Stimulated activated CD4-positive, alpha-beta T cell treated with anti-CD3 and anti-CD28 coated beads, Interleukin-1b, Interleukin-23, amount 100 ng/mL, for 1 hour (primary cell): ENCODE results near the gene PRRC2B.
A peak's percentile ranks its signal among the peaks of the same experiment; 100 is the strongest.
"Not testable (repeated sequence)": the region's sequence is repeated elsewhere in the genome, so short reads cannot be mapped to it uniquely, and the experiment has no call there.

Experiments
- DNase-seq, 2 donors: peaks; one replicate each; pipeline ENCODE4 v3.0.0-alpha.2; 2020; ENCODE audit warnings: low read depth in 2 of 2

PRRC2B gene

DNA sequence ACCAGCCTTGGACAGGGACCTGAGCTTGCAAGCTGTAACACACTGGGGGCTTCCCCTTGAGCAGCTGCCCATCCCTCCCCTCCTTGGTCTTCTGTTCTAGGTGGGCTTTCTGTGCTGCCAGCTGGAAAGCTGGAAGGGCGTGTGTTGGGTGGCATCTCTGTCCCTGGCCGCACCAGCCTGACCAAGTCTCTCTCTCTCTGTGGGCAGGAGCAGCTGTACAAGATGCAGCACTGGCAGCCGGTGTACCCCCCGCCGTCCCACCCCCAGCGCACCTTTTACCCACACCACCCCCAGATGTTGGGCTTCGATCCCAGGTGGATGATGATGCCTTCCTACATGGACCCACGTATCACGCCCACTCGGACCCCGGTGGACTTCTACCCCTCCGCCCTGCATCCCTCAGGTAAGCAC is 76.7 kb downstream of the PRRC2B start:
- no peak for DNase-seq

DNA sequence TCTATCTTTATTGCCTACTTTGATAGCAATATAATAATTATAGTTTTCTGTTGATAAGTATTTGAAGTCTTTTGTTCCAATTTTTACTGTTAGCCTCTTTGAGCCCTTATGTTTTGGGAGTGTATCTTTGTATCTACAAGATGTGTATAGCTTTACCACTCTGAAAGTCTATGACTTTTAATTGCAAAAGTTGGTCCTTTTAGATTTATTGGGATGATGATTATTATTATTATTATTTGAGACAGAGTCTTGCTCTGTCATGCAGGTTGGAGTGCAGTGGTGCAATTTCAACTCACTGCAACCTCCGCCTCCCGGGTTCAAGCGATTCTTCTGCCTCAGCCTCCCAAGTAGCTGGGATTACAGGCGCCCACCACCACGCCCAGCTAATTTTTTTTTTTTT is 78.2 kb downstream of the PRRC2B start:
- not testable (repeated sequence) for DNase-seq

DNA sequence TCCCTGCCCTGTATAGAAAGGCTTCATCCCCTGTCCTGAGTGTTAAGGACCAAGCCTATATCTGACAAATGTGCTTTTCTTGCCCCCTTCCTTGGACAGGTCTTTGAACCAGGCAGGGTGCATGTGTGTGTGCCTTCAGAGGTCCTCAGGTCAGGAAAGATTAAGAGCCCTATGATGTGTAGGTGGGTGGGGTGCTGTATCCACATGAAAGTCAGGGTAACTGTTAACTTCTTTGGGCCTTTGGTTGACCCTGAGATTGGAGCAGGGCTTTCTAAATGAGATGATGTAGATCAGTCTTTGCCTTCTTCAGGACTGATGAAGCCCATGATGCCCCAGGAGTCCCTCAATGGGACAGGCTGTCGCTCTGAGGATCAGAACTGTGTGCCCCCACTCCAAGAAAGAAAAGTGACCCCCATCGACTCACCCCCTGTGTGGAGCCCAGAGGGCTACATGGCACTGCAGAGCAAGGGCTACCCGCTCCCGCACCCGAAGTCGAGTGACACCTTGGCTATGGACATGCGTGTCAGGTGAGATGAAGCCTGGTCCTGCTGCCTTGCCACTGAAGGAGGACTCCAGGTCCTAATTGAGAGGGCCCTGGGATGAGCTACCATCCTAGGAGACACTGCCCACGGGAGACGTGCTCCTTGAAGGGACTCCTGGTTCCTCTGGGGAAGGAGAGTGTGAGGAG is 79.5 kb downstream of the PRRC2B start:
- no peak for DNase-seq

GRCh38 chr9:131473891-131474290 is 80.0 kb downstream of the PRRC2B start:
- no peak for DNase-seq

- DNase-seq, result no peak
Measured at GRCh38 chr9:131474711-131475110, 80.8 kb downstream of the PRRC2B start.

GRCh38 chr9:131475111-131475955 is 81.4 kb downstream of the PRRC2B start:
- no peak for DNase-seq

DNA sequence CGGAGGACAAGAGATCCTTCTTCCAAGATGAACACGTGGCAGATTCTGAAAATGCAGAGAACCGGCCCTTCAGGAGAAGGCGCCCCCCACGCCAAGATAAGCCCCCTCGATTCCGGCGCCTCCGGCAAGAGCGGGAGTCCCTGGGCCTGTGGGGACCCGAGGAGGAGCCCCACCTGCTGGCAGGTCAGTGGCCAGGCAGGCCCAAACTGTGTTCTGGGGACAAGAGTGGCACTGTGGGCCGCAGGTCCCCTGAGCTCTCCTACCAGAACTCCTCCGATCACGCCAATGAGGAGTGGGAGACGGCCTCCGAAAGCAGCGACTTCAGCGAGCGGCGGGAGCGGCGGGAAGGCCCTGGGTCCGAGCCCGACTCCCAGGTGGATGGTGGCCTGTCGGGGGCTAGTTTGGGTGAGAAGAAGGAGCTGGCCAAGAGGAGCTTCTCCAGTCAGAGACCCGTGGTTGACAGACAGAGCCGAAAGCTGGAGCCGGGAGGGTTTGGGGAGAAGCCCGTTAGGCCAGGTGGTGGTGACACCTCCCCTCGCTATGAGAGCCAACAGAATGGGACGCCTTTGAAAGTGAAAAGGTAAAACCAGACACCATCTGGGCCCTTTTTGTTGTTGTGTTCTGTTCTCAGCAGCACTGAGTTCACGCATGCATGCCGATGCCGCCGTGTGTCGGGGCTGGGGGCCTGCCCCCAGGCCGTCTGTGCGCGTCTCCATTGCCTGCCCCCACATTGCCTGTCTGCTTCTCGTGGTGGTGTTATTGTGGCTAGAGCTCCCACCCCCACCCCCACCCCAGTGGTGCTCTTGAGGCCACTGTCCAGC is 82.3 kb downstream of the PRRC2B start:
- DNase-seq, result no peak

DNA sequence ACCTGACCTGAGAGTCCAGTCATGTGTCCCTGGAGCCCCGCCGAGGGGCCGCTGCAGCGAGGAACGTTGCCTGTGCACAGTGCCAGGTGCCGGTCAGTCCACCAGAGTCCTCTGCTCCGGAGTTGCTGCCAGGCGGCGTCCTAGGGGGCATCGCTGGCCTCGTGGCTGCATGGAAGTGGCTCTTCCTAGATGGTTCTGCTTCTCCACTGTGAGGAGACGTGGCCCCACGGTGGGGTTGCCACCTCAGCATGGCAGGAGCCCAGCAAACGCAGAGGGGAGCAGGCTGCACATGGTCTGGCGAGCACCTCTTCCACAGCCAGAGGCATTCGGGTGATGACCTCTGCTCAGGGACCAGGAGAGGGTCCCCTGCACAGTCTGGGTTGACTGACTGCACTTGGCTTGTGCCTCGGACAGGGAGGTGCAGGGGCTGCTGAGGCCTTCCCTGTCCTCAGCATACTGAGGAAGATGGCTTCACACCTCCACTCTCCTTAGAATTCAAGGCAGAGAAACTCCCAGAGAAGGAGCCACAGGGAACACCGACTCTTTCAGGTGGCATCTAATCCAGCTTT is 83.0 kb downstream of the PRRC2B start:
- no peak for DNase-seq

DNA sequence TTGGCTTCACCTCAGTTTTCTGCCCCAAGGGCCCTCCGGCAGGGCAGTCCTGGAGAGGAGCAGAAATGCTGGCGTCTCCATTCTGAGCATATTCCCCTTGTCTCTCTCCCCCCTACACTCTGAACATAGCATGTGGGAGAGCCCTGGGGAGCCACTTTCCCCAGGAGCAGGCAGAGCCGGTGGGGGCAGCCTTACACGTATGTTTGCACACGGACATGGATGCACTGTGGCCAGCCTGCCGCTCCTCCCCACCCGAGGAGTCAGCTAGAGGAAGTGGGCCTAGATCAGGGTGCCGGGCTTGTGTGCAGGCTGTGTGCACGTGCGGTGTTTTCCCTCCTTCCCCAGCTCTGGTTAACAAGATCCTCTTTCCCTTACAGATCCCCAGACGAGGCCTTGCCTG is 83.5 kb downstream of the PRRC2B start:
- no peak for DNase-seq

GRCh38 chr9:131477816-131478419 is 84.0 kb downstream of the PRRC2B start:
- no peak for DNase-seq

DNA sequence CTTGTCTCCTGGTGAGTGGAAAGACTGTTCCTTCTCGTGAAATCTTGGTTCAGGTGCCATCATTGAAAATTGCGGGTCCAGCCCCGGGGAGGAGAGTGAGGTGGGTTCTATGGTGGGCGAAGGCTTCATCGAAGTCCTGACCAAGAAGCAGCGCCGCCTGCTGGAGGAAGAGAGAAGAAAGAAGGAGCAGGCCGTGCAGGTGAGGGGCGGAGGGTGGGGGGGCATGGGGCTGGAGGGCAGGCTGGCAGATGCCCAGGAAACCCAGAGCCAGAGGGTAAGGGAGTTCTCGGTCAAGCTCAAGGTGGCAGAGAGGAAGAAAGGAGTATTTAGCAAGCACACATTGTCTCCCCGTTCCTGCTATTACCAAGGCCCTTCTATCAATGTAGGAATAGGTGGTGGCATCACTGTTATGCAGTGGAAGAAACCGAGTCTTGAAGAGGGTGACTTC is 84.6 kb downstream of the PRRC2B start:
- DNase-seq, result peak; percentile 31 to 39

DNA sequence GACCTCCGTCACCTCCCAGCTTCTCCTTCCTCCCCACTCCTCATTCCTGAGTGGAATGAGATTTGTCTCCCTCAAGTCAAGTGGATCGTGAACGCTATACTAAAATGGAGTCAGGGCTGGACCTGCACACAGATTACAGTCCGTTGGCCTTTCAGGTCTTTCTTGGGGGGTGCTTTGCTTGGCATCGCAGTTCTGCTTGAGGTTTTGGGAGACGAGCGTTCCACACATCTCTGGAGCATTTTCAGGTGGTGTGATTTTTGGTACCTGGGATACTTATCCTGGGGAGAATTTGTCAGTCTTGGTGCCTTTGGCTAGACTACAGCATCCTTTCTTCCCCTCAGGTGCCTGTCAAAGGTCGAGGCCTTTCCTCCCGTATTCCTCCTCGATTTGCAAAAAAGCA is 85.0 kb downstream of the PRRC2B start:
- DNase-seq, result no peak

- DNase-seq, result no peak
Measured at GRCh38 chr9:131480258-131480657, 86.4 kb downstream of the PRRC2B start.

- DNase-seq, result no peak
Measured at GRCh38 chr9:131481441-131482342, 87.8 kb downstream of the PRRC2B start.

DNA sequence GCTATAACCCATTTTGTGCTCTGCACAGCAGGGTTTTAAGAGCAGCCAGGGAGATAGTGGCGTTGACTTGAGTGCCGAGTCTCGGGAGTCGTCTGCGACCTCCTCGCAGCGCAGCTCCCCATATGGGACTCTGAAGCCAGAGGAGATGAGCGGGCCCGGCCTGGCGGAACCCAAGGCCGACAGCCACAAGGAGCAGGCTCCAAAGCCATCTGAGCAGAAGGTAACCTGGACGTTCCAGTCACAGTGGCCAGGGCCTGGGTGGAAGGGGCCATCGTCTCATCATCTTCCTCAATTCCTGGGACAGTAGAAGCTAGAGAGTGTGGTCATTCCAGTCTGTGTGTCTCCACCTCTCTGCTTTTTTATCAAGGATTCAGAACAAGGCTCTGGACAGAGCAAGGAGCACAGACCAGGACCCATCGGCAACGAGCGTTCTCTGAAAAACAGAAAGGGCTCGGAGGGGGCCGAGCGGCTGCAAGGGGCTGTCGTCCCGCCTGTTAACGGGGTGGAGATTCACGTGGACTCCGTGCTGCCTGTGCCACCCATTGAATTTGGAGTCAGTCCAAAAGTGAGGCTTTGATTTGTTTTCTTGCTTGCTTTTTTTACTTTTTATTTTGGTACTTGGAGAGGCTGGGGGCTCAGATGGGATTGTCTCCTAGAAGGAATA is 88.6 kb downstream of the PRRC2B start:
- DNase-seq, result no peak

- no peak for DNase-seq
Measured at GRCh38 chr9:131483319-131484050, 89.6 kb downstream of the PRRC2B start.

- no peak for DNase-seq
Measured at GRCh38 chr9:131484051-131484445, 90.2 kb downstream of the PRRC2B start.

DNA sequence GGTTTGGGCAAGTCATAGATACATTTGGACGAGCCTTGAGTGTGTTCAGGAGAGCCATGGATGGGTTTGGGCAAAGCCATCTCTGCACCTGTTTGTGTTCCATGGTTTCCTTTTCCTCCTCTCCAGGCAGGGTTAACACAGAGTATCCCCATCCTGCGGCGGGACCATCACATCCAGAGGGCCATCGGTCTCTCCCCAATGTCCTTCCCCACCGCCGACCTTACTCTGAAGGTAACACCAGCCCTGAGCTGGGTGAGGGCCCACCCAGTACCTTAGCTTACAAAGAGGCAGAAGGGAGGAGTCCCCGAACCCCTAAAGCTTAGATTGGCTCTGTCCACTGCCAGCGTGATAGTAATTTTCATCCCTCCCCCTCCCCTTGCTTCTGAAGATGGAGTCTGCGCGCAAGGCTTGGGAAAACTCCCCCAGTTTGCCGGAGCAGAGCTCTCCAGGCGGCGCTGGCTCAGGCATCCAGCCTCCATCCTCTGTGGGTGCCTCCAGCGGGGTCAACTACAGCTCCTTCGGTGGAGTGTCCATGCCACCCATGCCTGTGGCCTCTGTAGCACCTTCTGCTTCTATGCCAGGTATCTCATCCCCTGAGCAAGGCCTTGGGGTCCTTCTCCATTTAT is 90.8 kb downstream of the PRRC2B start:
- DNase-seq, result no peak

DNA sequence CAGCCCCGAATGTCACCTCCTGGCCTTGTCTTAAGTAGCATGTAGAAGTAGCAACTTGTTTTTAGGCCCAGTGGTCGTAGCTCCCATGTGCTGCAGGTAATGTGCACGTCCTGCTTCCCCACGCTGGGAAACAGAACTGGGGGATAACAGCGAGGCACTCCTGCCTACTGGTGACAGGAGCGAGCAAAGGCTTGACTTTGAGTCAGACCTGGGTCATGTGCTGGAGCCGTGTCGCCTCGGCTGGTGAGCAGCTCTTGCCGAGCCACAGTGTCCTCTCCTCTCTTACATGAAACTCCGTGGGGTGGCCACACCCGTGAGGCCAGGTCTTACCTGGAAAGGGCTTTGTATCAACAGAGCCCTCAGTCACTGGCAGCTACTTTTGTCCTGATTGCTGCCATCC is 91.3 kb downstream of the PRRC2B start:
- no peak for DNase-seq
